PC-3 (cell line): ENCODE data around the gene DCDC2. TPM values are rescaled to one million over a fixed set of nuclear protein-coding genes. Genes with fewer than 3 reads are reported as not detected.

Source experiments
- total RNA-seq: library from RNA; depleted of rRNA; stranded (reverse); fragments of >200 nt; gene quantifications from 2 replicates; pipeline ENCODE4 v1.2.3, GENCODE V29; 2014; rRNA removed

Gene DCDC2
- total RNA-seq, 1 experiment from 2014 or later = 0.11 TPM

Other genes with a start within 250 kb of the DCDC2 start
- gene NRSN1, start 231.8 kb downstream of the DCDC2 start, total RNA-seq = not detected in 2 replicates
- gene MRS2, start 44.9 kb upstream of the DCDC2 start, total RNA-seq = 19.8 and 21.3 TPM in 2 replicates
- gene GPLD1, start 131.5 kb upstream of the DCDC2 start, total RNA-seq = 1.3 and 3.9 TPM in 2 replicates
- gene ALDH5A1, start 136.9 kb upstream of the DCDC2 start, total RNA-seq = 11.9 and 12.2 TPM in 2 replicates